Large intestine (tissue), 3 donors: ENCODE measurements around the gene SLC43A2. TPM values are rescaled to one million over a fixed set of nuclear protein-coding genes. Genes with fewer than 3 reads are reported as not detected.
A peak's percentile ranks its signal among the peaks of the same experiment; 100 is the strongest.

Experiments used
- DNase-seq, 2 donors: peaks; one replicate each; pipeline versions ENCODE4 v3.0.0 to v3.0.0-alpha.2; 2013
- H3K27ac ChIP-seq: one replicate; pipeline ENCODE4 v1.5.1; 2013; ENCODE audit warnings: low read length
- H3K27me3 ChIP-seq: 2 replicates; pipeline ENCODE4 v1.6.1; 2013; ENCODE audit warnings: low read length; ENCODE audit not compliant: control insufficient read depth, insufficient read depth
- H3K36me3 ChIP-seq: 2 replicates; pipeline ENCODE4 v1.6.1; 2013; ENCODE audit warnings: low read length; ENCODE audit not compliant: control insufficient read depth, insufficient read depth
- H3K4me1 ChIP-seq: one replicate; pipeline ENCODE4 v1.6.1; 2013; ENCODE audit warnings: low read length; ENCODE audit not compliant: control insufficient read depth, insufficient read depth
- H3K4me3 ChIP-seq: one replicate; pipeline ENCODE4 v1.5.1; 2013; ENCODE audit warnings: low read length
- H3K9me3 ChIP-seq: one replicate; pipeline ENCODE4 v1.6.1; 2013; ENCODE audit warnings: mild to moderate bottlenecking, low read depth, low read length, moderate library complexity; ENCODE audit not compliant: control insufficient read depth
- WGBS: methylation state at CpG from one replicate; pipeline ENCODE4 v1.1.5; 2013; ENCODE audit warnings: low lambda C conversion rate; ENCODE audit not compliant: insufficient coverage; 5-methylcytosine and 5-hydroxymethylcytosine counted together
- polyA plus RNA-seq: library from polyadenylated mRNA; unstranded; fragments of 120-200 nt; gene quantifications from one replicate; pipeline ENCODE4 v1.2.1, GENCODE V29; 2013

Gene SLC43A2
- polyA plus RNA-seq, 1 donor: 80.3 TPM

DNA sequence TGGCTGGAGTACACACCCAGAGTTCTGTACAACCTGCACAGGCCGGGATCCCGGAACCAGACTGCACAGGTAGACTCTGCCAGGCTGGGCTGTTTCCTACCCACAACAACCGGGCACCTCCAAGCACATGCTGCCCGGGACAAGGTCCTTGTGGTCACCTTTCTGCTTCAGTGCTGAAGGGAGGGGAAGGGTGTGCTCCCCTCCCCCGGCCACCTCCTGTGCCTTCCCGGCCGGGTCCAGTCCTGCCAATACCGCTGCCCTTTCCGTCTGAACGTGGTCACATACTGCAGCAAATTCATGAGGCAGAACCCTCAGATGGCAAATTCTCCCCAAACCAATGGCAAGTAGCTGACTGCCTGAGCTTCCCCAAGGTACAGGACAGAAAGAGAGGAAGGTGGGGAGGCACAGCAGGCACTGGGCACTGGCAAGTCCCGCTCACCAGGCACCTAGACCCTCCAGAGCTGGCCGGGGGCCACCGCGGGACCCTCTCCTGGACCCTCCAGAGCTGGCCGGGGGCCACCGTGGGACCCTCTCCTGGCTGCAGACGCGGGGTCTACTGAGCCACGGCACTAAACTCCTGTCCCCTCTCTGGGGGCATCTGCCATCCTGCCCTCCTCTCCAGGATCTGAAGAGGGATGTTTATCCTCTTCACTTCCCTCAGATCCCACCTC is 22.8 kb downstream of the SLC43A2 start:
- peaks cover 34% of the 10 kb centered on the region for H3K36me3 ChIP-seq
- peaks cover 12% of the 10 kb centered on the region for H3K9me3 ChIP-seq
- WGBS: no CpG with 5 or more reads among the region's 19 CpGs
- DNase-seq: no peak
- no peak overlapping the region for H3K27ac ChIP-seq
- no peaks in the 10 kb centered on the region for H3K4me1 ChIP-seq
- H3K27me3 ChIP-seq: no peaks in the 10 kb centered on the region
- no peak overlapping the region for H3K4me3 ChIP-seq

GRCh38 chr17:1604831-1605528 is 23.7 kb downstream of the SLC43A2 start:
- WGBS: 60% methylated on average over 1 of the region's 35 CpGs
- DNase-seq: no peak
- Histone ChIP-seq H3K27ac (no peak overlapping the region), H3K36me3 (peaks cover 29% of the 10 kb centered on the region), H3K4me1 (no peaks in the 10 kb centered on the region), H3K9me3 (peaks cover 12% of the 10 kb centered on the region), H3K27me3 (no peaks in the 10 kb centered on the region), H3K4me3 (no peak overlapping the region)

DNA sequence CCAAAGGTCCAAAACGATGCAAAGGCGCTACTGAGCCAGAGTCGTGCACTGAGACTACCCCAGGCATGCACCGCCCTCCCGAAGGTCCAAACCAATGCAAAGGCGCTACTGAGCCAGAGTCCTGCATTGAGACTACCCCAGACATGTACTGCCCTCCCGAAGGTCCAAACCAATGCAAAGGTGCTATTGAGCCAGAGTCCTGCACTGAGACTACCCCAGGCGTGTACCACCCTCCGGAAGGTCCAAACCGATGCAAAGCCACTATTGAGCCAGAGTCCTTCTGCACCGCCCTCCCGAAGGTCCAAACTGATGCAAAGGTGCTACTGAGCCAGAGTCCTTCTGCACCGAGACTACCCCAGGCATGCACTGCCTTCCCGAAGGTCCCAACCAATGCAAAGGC is 27.1 kb downstream of the SLC43A2 start:
- Histone ChIP-seq H3K27ac (no peak overlapping the region), H3K27me3 (no peaks in the 10 kb centered on the region), H3K9me3 (peaks cover 12% of the 10 kb centered on the region), H3K4me3 (no peak overlapping the region), H3K36me3 (peaks cover 18% of the 10 kb centered on the region), H3K4me1 (peaks cover 16% of the 10 kb centered on the region)
- 90% methylated on average over 2 of the region's 14 CpGs for WGBS
- DNase-seq: no peak

DNA sequence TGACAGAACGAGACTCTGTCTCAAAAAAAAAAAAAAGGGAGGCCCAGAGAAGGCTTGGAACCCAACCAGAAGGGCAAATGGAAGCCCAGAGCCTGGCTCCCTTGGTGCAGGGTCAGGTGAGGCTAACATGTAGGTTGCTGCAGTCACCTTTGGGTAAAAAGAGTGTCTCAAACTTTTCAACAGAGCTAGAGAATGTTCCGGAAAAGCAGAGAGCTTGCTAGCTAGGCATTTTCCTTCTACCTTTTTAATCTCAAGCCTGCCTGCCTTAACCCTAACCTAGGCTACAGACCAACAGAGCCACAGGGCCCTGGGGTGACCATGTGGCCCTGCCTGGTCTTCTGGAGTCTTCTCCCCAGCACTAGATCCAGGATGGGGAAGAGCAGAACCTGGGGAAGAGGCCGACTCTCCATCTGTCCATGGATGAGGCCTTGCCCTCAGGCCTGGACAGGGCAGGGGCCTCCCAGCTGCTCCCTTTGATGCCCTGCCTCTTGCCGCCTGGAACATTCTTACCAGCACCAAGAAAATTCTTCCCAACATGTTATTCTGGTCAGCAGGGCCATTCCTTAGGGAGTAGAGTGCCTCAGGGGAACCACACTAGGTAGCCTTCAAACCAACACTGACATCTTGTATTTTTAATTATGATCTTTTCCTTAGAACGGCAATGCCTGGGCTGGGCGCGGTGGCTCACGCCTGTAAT is 30.1 kb downstream of the SLC43A2 start:
- WGBS: no CpG with 5 or more reads among the region's 8 CpGs
- H3K27ac ChIP-seq: peak overlapping the region; percentile 27
- DNase-seq: no peak

DNA sequence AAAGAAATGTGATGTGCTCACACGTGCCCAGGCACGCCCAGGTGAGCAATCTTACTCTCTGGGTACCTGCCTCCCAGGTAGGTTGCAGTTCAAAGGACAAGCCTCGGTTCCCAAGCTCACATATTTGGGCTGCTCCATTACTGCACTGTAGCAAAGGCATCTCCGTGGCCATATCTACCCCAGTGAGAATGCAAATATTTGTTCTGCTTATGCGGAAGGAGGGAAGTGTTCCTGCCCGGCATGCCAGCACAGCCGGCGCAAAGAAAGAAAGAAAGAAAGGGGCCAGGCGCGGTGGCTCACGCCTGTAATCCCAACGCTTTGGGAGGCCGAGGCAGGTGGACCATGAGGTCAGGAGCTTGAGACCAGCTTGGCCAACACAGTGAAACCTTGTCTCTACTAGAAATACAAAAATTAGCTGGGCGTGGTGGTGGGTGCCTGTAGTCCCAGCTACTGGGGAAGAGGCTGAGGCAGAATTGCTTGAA is 30.7 kb downstream of the SLC43A2 start:
- WGBS: no CpG with 5 or more reads among the region's 14 CpGs
- peaks cover 12% of the 10 kb centered on the region for H3K9me3 ChIP-seq
- peak; percentile 42 to 68 for DNase-seq
- H3K36me3 ChIP-seq: peaks cover 5% of the 10 kb centered on the region
- peaks cover 30% of the 10 kb centered on the region for H3K4me1 ChIP-seq
- no peak overlapping the region for H3K4me3 ChIP-seq
- H3K27me3 ChIP-seq: no peaks in the 10 kb centered on the region
- H3K27ac ChIP-seq: peak overlapping the region; percentile 27

More for the DNA sequence above, 30.1 kb downstream of the SLC43A2 start:
- H3K27me3 ChIP-seq: no peaks in the 10 kb centered on the region
- peaks cover 12% of the 10 kb centered on the region for H3K9me3 ChIP-seq
- H3K36me3 ChIP-seq: peaks cover 5% of the 10 kb centered on the region
- peaks cover 26% of the 10 kb centered on the region for H3K4me1 ChIP-seq
- no peak overlapping the region for H3K4me3 ChIP-seq

DNA sequence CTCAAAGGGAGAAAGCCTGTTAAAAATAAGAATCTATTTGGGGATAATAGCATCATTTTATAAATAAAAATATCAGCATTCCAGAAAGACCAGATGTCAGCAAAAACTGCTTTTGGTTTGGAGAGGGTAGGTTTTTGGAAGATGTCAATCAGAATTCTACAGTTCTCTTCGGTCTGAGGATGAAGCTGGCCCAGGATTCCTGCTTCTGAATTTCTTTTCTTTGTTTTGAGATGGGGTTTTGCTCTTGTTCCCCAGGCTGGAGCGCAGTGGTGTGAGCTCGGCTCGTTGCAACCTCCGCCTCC is 35.1 kb downstream of the SLC43A2 start:
- peaks cover 63% of the 10 kb centered on the region for H3K4me1 ChIP-seq
- DNase-seq: no peak
- WGBS: no CpG with 5 or more reads among the region's 5 CpGs
- peak overlapping the region; percentile 76 for H3K27ac ChIP-seq
- H3K27me3 ChIP-seq: no peaks in the 10 kb centered on the region
- H3K4me3 ChIP-seq: no peak overlapping the region
- peaks cover 6% of the 10 kb centered on the region for H3K9me3 ChIP-seq
- peaks cover 24% of the 10 kb centered on the region for H3K36me3 ChIP-seq

DNA sequence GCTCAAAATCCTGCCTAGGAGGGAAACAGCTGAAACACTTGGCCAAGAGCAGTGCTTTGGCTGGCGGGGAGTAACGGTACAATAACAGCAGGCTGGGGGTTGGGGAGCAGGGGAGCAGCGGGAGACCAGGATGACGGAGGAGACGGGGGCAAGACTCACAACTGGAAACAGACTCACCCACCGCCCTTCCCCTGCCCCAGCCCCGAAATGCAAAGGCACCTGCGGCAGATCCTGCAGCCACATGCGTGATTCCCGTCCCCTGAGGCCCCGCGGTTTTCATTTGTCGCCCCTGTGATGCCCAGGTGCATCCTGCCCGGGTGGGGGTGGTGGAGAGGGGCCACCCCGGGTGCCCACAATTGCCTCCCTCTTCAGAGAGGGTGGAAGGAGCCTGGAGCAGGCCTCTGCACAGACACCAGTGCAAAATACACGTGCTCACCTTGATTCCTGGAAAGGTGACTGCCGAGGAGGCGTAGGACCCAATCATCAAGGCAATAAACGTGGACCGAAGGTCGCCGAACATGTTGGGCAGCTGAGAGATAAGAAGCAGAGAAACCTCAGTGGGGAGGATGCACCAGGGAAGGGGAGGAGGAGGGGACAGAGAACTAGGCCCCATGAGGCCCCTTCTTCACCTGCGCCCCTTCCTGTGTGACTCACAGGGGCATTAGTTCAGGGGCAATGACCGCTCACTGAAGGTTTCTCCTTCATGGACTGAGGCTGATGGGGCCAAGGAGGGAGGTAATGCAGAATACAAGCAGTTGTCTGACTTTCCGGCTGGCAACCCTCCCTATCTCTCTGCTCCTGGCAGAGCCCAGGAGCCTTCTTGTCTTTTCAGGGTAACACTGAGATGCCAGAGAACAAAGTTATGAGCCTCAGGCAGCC is 35.6 kb downstream of the SLC43A2 start:
- Histone ChIP-seq H3K27ac (peak overlapping the region; percentile 76), H3K4me3 (no peak overlapping the region), H3K36me3 (peaks cover 25% of the 10 kb centered on the region), H3K4me1 (peaks cover 57% of the 10 kb centered on the region), H3K9me3 (peaks cover 6% of the 10 kb centered on the region), H3K27me3 (no peaks in the 10 kb centered on the region)
- peak; percentile 98 to 99 for DNase-seq
- 20% methylated on average over 1 of the region's 25 CpGs for WGBS

DNA sequence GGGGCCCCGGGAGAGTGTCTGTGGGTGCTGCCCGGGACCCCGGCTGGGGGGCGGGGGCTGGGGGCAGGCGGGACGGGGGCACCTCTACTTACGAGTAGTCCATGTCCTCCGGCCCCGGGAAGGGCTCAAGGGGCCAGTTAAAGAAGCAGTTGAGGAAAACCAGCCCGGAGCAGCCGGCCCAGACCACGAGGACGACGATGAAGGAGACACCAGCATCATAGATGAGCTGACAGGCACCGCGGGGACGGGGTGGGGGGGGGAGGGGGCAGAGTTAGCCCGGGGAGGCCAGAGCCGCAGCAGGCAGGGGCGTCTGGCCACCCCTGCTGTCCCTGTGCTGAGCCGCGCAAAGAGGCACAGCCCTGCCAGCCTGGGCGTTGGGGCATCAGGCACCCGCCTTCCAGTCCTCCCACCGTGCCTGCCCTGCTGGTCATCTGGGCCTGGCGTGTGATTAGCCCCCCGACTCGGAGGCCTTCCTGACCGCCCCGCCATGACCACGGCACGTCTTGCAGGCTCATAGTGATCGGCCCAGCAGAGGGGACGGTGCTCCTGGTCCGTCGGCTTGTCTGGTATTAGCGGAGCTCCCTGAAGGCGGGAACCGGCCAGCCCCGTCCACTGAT is 37.1 kb downstream of the SLC43A2 start:
- Histone ChIP-seq H3K27me3 (no peaks in the 10 kb centered on the region), H3K27ac (no peak overlapping the region), H3K4me3 (no peak overlapping the region), H3K9me3 (peaks cover 6% of the 10 kb centered on the region), H3K36me3 (peaks cover 38% of the 10 kb centered on the region), H3K4me1 (peaks cover 53% of the 10 kb centered on the region)
- DNase-seq: no peak
- no CpG with 5 or more reads among the region's 40 CpGs for WGBS

GRCh38 chr17:1590747-1591473 is 37.7 kb downstream of the SLC43A2 start:
- Histone ChIP-seq H3K4me3 (no peak overlapping the region), H3K4me1 (peaks cover 52% of the 10 kb centered on the region), H3K9me3 (peaks cover 6% of the 10 kb centered on the region), H3K36me3 (peaks cover 42% of the 10 kb centered on the region), H3K27ac (peak overlapping the region; percentile 75), H3K27me3 (no peaks in the 10 kb centered on the region)
- WGBS: no CpG with 5 or more reads among the region's 38 CpGs
- no peak for DNase-seq
